Esophagus muscularis mucosa (tissue), 4 donors: ENCODE data around the gene C2CD3.
"Not testable (repeated sequence)": the region's sequence is repeated elsewhere in the genome, so short reads cannot be mapped to it uniquely, and the experiment has no call there.

Experiments used
- CTCF ChIP-seq, 3 experiments: fragments of 200-600 bp in 2 of 3; fragments of 450-650 bp in 1 of 3; sonication (generic) in 2 of 3; IDR thresholded peaks; one replicate each; pipeline ENCODE4 v1.5.1; 2017 to 2019; ENCODE audit warnings: antibody characterized with exemption in 3 of 3, mild to moderate bottlenecking in 2 of 3, moderate library complexity in 1 of 3
- EP300 ChIP-seq: sonication (generic); formaldehyde crosslinking; IDR thresholded peaks from one replicate; pipeline ENCODE4 v1.6.1; 2017; ENCODE audit warnings: antibody characterized with exemption
- POLR2A ChIP-seq: fragments of 450-650 bp; IDR thresholded peaks from one replicate; pipeline ENCODE4 v1.6.1; 2017; ENCODE audit warnings: antibody characterized with exemption, moderate library complexity, mild to moderate bottlenecking, low read depth
- POLR2AphosphoS5 ChIP-seq, 2 donors: sonication (generic); formaldehyde crosslinking; IDR thresholded peaks; one replicate each; pipeline ENCODE4 v1.6.1; 2017; ENCODE audit warnings: antibody characterized with exemption in 2 of 2

GRCh38 chr11:74061599-74061998 lies 109.2 kb downstream of the C2CD3 start:
- TF ChIP-seq POLR2AphosphoS5 (IDR thresholded peaks at IDR 0.05); CTCF (IDR thresholded peaks at IDR 0.05); POLR2A; EP300: not testable (repeated sequence)
